IPS-18a (cell line): ENCODE measurements around the gene CSNK1G1.
"Not testable (repeated sequence)": the region's sequence is repeated elsewhere in the genome, so short reads cannot be mapped to it uniquely, and the experiment has no call there.

ENCODE experiments used
- H3K27ac ChIP-seq: one replicate; pipeline ENCODE4 v1.5.1; 2013; ENCODE audit warnings: low read length
- H3K27me3 ChIP-seq: one replicate; pipeline ENCODE4 v1.6.1; 2013; ENCODE audit warnings: mild to moderate bottlenecking, low read length; ENCODE audit not compliant: control insufficient read depth, insufficient read depth
- H3K36me3 ChIP-seq: one replicate; pipeline ENCODE4 v1.6.1; 2013; ENCODE audit warnings: low read depth, low read length; ENCODE audit not compliant: control insufficient read depth
- H3K4me1 ChIP-seq: one replicate; pipeline ENCODE4 v1.6.1; 2013; ENCODE audit warnings: low read depth, low read length; ENCODE audit not compliant: control insufficient read depth
- H3K4me3 ChIP-seq: one replicate; pipeline ENCODE4 v1.5.1; 2013; ENCODE audit warnings: low read length
- H3K9ac ChIP-seq: one replicate; pipeline ENCODE4 v1.6.1; 2013; ENCODE audit warnings: mild to moderate bottlenecking, low read length, moderate library complexity
- H3K9me3 ChIP-seq: one replicate; pipeline ENCODE4 v1.6.1; 2013; ENCODE audit warnings: low read depth, low read length; ENCODE audit not compliant: control insufficient read depth

CSNK1G1 gene

DNA sequence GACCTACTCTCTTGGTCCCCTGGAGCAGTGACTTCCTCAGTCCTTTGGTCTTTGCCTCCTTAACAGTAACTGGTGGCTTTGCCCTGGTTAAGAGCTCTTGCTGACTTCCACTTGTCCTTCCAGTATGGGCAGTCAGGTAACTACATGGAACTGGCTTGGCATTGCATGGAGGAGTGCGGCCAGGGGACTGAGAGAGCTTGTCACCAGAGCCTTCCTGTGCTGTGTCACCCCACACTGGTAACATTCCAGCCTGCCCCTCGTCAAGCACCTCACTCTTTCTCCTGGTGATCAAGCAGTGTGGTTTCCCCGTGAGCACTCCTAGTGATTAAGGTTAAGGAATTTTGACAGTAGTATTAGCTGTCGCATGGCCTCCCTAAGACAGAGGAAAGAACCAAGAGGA lies 223.8 kb downstream of the CSNK1G1 start:
- Histone ChIP-seq H3K4me3 (no peak overlapping the region), H3K27me3 (no peaks in the 10 kb centered on the region), H3K9me3 (no peaks in the 10 kb centered on the region), H3K36me3 (peaks cover 75% of the 10 kb centered on the region), H3K27ac (no peak overlapping the region), H3K4me1 (no peaks in the 10 kb centered on the region), H3K9ac (no peak overlapping the region)

GRCh38 chr15:64131547-64131946 lies 224.4 kb downstream of the CSNK1G1 start:
- Histone ChIP-seq H3K9me3 (no peaks in the 10 kb centered on the region), H3K27ac (no peak overlapping the region), H3K4me1 (no peaks in the 10 kb centered on the region), H3K27me3 (no peaks in the 10 kb centered on the region), H3K4me3 (no peak overlapping the region), H3K9ac (no peak overlapping the region), H3K36me3 (peaks cover 75% of the 10 kb centered on the region)

- Histone ChIP-seq H3K27me3 (no peaks in the 10 kb centered on the region), H3K4me3 (no peak overlapping the region), H3K36me3 (peaks cover 76% of the 10 kb centered on the region), H3K27ac (no peak overlapping the region), H3K4me1 (no peaks in the 10 kb centered on the region), H3K9ac (no peak overlapping the region), H3K9me3 (no peaks in the 10 kb centered on the region)
Observed at GRCh38 chr15:64130159-64130558, 225.8 kb downstream of the CSNK1G1 start.

- no peaks in the 10 kb centered on the region for H3K4me1 ChIP-seq
Observed at GRCh38 chr15:64127521-64128270, 228.3 kb downstream of the CSNK1G1 start.

GRCh38 chr15:64125978-64126377 lies 230.0 kb downstream of the CSNK1G1 start:
- no peaks in the 10 kb centered on the region for H3K27me3 ChIP-seq
- H3K4me1 ChIP-seq: no peaks in the 10 kb centered on the region
- H3K27ac ChIP-seq: no peak overlapping the region
- no peak overlapping the region for H3K4me3 ChIP-seq
- H3K36me3 ChIP-seq: peaks cover 54% of the 10 kb centered on the region
- H3K9ac ChIP-seq: no peak overlapping the region
- H3K9me3 ChIP-seq: no peaks in the 10 kb centered on the region

More at GRCh38 chr15:64127521-64128270, 228.3 kb downstream of the CSNK1G1 start:
- no peaks in the 10 kb centered on the region for H3K27me3 ChIP-seq
- H3K27ac ChIP-seq: no peak overlapping the region
- H3K9me3 ChIP-seq: no peaks in the 10 kb centered on the region
- no peak overlapping the region for H3K4me3 ChIP-seq
- no peak overlapping the region for H3K9ac ChIP-seq
- peaks cover 70% of the 10 kb centered on the region for H3K36me3 ChIP-seq

DNA sequence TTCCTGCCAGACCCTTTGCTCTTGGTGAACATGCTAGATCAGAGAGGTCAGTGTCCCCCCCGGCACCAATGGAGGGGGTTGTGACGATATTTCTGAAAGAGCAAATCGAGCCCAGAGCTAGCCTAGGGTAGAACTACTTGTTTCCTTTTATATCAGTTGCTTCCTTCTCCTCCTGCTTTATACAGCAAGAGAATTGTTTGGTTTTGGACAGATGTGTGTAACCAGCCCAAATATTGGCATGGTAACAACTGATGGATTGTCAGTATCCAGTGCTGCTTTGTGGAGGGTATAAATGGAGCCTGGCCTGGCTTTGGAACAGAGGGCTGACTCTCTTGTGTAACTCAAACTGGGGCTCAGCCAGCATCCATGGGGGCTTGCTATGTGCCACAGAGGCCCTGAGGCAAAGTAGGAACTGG lies 233.0 kb downstream of the CSNK1G1 start:
- no peak overlapping the region for H3K27ac ChIP-seq
- no peaks in the 10 kb centered on the region for H3K27me3 ChIP-seq
- no peak overlapping the region for H3K4me3 ChIP-seq
- peaks cover 43% of the 10 kb centered on the region for H3K36me3 ChIP-seq
- H3K9me3 ChIP-seq: no peaks in the 10 kb centered on the region
- H3K9ac ChIP-seq: no peak overlapping the region
- H3K4me1 ChIP-seq: no peaks in the 10 kb centered on the region

DNA sequence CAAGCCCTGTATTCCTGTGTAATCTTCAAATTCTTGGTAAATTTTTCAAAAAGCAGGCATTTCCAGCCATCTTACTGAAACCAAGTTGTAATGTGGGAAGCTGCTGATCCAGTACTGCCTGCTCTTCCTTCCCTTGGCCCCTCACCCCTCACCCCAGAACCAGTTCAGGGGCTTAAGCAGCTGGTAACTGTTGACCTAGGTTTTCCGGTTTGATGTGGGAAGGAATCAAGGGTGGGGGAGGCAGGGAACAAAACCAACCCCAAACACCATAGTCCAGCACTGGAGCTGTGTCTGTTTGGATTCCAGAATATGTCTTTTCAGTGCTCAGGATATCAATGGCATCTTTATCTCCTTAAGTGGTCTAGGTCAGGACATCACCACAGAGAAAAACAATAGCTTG lies 233.5 kb downstream of the CSNK1G1 start:
- Histone ChIP-seq H3K4me1 (no peaks in the 10 kb centered on the region), H3K27me3 (no peaks in the 10 kb centered on the region), H3K4me3 (no peak overlapping the region), H3K9me3 (no peaks in the 10 kb centered on the region), H3K27ac (no peak overlapping the region), H3K36me3 (peaks cover 40% of the 10 kb centered on the region), H3K9ac (no peak overlapping the region)

DNA sequence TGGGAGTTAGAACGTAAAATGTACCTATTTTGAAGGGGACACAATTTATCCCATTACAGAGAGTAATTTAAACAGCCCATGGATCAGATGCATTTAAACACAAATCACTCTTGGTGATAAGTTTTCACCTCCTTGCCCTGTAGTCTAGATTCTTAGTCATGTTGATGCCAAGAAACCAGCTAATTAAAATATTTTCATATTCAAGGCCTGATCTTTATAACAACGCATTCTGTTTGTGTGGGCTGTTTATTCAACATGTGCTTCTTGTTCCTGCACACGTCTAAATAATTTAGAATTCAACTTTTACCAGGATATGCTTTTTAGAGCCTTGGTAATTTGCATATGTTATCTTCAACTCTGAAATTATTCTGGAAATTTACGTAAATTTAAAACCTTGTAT lies 234.4 kb downstream of the CSNK1G1 start:
- no peak overlapping the region for H3K4me3 ChIP-seq
- H3K9me3 ChIP-seq: no peaks in the 10 kb centered on the region
- no peaks in the 10 kb centered on the region for H3K4me1 ChIP-seq
- H3K27ac ChIP-seq: no peak overlapping the region
- H3K27me3 ChIP-seq: no peaks in the 10 kb centered on the region
- H3K36me3 ChIP-seq: peaks cover 38% of the 10 kb centered on the region
- no peak overlapping the region for H3K9ac ChIP-seq

GRCh38 chr15:64120322-64120721 lies 235.7 kb downstream of the CSNK1G1 start:
- H3K4me3 ChIP-seq, H3K4me1 ChIP-seq, H3K27me3 ChIP-seq, H3K27ac ChIP-seq, H3K9me3 ChIP-seq, H3K9ac ChIP-seq: not testable (repeated sequence)
- H3K36me3 ChIP-seq: peaks cover 39% of the 10 kb centered on the region

DNA sequence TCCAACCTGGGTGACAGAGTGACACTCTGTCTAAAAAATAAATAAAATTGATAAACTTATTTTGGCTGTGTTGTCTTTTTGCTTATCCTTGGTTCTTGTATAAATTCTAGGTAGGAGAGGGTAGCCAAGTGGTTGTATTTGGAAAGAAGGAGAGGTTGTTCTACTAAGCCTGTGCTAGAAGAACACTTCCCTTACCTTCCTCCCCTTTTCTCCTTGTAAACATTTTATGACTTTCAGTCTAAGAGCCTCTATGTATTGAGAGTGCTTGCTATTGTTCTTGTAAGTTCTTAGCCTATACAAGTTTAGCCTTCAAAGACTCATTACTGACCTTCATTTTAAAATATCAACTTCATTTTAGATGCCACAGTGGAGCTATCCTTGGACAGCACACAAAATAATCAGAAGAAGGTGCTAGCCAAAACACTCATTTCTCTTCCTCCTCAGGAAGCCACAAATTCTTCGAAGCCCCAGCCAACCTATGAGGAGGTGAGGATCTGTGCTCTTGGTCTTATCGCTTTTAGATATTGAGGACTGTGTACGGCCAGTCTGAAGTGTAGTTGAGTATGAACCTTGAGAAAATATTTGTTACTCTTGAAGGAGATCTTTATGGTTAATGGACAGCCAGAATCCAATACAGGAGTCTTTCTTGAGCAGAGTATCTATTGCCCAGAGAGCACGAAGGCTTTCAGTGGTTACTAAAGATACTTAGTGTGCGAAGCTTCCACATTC lies 238.1 kb downstream of the CSNK1G1 start:
- Histone ChIP-seq H3K36me3 (peaks cover 46% of the 10 kb centered on the region), H3K9me3 (no peaks in the 10 kb centered on the region), H3K27ac (no peak overlapping the region), H3K4me1 (no peaks in the 10 kb centered on the region), H3K27me3 (no peaks in the 10 kb centered on the region), H3K9ac (no peak overlapping the region), H3K4me3 (no peak overlapping the region)
